ENCODE data around the gene UBTF.

- TF ChIP-seq, protein P1, sequence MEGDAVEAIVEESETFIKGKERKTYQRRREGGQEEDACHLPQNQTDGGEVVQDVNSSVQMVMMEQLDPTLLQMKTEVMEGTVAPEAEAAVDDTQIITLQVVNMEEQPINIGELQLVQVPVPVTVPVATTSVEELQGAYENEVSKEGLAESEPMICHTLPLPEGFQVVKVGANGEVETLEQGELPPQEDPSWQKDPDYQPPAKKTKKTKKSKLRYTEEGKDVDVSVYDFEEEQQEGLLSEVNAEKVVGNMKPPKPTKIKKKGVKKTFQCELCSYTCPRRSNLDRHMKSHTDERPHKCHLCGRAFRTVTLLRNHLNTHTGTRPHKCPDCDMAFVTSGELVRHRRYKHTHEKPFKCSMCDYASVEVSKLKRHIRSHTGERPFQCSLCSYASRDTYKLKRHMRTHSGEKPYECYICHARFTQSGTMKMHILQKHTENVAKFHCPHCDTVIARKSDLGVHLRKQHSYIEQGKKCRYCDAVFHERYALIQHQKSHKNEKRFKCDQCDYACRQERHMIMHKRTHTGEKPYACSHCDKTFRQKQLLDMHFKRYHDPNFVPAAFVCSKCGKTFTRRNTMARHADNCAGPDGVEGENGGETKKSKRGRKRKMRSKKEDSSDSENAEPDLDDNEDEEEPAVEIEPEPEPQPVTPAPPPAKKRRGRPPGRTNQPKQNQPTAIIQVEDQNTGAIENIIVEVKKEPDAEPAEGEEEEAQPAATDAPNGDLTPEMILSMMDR (IDR thresholded peaks at IDR 0.05) = no peak
- TF ChIP-seq NR3C1 (IDR thresholded peaks at IDR 0.05) = no peak
- TF ChIP-seq RFX5 (IDR thresholded peaks at IDR 0.05) = no peak
- TF ChIP-seq MYC (IDR thresholded peaks at IDR 0.05; ENCODE audit: borderline replicate concordance, low read length) = no peak
- TF ChIP-seq RNF2 (IDR thresholded peaks at IDR 0.05; ENCODE audit: borderline replicate concordance, low read depth) = no peak
- no peak for TF ChIP-seq POLR2A (IDR thresholded peaks at IDR 0.05; ENCODE audit: low read length)
- TF ChIP-seq CHD2 (IDR thresholded peaks at IDR 0.05; ENCODE audit: low read length, partially characterized antibody) = no peak
- TF ChIP-seq CHD4 (IDR thresholded peaks at IDR 0.05; ENCODE audit: borderline replicate concordance) = no peak
- no peak for TF ChIP-seq PHF8 (IDR thresholded peaks at IDR 0.05; ENCODE audit: borderline replicate concordance, low read depth)
- TF ChIP-seq RAD21 (conservative IDR thresholded peaks at IDR 0.05 in 1 of 2, IDR thresholded peaks at IDR 0.05 in 1 of 2) = no peak
- TF ChIP-seq, protein P2, sequence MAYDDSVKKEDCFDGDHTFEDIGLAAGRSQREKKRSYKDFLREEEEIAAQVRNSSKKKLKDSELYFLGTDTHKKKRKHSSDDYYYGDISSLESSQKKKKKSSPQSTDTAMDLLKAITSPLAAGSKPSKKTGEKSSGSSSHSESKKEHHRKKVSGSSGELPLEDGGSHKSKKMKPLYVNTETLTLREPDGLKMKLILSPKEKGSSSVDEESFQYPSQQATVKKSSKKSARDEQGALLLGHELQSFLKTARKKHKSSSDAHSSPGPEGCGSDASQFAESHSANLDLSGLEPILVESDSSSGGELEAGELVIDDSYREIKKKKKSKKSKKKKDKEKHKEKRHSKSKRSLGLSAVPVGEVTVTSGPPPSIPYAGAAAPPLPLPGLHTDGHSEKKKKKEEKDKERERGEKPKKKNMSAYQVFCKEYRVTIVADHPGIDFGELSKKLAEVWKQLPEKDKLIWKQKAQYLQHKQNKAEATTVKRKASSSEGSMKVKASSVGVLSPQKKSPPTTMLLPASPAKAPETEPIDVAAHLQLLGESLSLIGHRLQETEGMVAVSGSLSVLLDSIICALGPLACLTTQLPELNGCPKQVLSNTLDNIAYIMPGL (CRISPR knock-in tag; IDR thresholded peaks at IDR 0.05; ENCODE audit: borderline replicate concordance) = no peak
- no peak for TF ChIP-seq E2F6 (IDR thresholded peaks at IDR 0.05; ENCODE audit: borderline replicate concordance, low read depth)
- no peak for TF ChIP-seq CEBPB (IDR thresholded peaks at IDR 0.05)
- TF ChIP-seq, protein P3, sequence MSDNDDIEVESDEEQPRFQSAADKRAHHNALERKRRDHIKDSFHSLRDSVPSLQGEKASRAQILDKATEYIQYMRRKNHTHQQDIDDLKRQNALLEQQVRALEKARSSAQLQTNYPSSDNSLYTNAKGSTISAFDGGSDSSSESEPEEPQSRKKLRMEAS (IDR thresholded peaks at IDR 0.05) = no peak
These were observed 15.0 kb downstream of the UBTF start for GRCh38 chr17:44204441-44204882.
